Testis (tissue), 3 donors: ENCODE data around the gene VPS16. TPM values are rescaled to one million over a fixed set of nuclear protein-coding genes. Genes with fewer than 3 reads are reported as not detected.

Experiments
- DNase-seq: peaks from one replicate; pipeline ENCODE4 v3.0.0-alpha.2; 2019
- H3K27ac ChIP-seq, 2 donors: fragments of 200-600 bp; sonication (generic); one replicate each; pipeline ENCODE4 v1.5.1; 2019
- H3K27me3 ChIP-seq: fragments of 200-600 bp; sonication (generic); one replicate; pipeline ENCODE4 v1.5.1; 2019
- H3K36me3 ChIP-seq: fragments of 200-600 bp; sonication (generic); one replicate; pipeline ENCODE4 v1.5.1; 2017; ENCODE audit warnings: low read depth; ENCODE audit errors: missing control alignments
- H3K4me1 ChIP-seq: fragments of 200-600 bp; sonication (generic); one replicate; pipeline ENCODE4 v1.5.1; 2019
- H3K4me3 ChIP-seq, 2 donors: fragments of 200-600 bp; sonication (generic); one replicate each; pipeline ENCODE4 v1.5.1; 2017 to 2019
- H3K9me3 ChIP-seq: fragments of 200-600 bp; sonication (generic); one replicate; pipeline ENCODE4 v1.5.1; 2017
- POLR2A ChIP-seq: fragments of 450-650 bp; IDR thresholded peaks from one replicate; pipeline ENCODE4 v1.6.1; 2017; ENCODE audit warnings: antibody characterized with exemption, mild to moderate bottlenecking, moderate library complexity
- WGBS, 2 donors: methylation state at CpG; one replicate each; pipeline ENCODE4 v1.1.5; 2018; 5-methylcytosine and 5-hydroxymethylcytosine counted together
- intact Hi-C: fragments of 100-400 bp; cut with DNase I; formaldehyde crosslinking; loops from one replicate; pipeline ENCODE4 v1.15.1; 2023; ENCODE audit warnings: low total_unique reads
- polyA plus RNA-seq: library from polyadenylated mRNA; stranded (reverse); fragments of 350-450 nt; fragmentation: Illumina TruSeq; extraction: RNeasy Lipid Tissue Mini Kit (QIAGEN cat#74804); gene quantifications from one replicate; pipeline ENCODE4 v1.2.3, GENCODE V29; 2014; ENCODE audit warnings: low read depth, low replicate concordance; ENCODE audit not compliant: insufficient read depth
- total RNA-seq, 2 donors: library from RNA; depleted of rRNA; stranded (reverse); fragments of >200 nt; gene quantifications; one replicate each; pipeline ENCODE4 v1.2.3, GENCODE V29; 2016
- TF ChIP-seq, protein P1 (sequence below), 3 experiments: fragments of 450-650 bp in 2 of 3; fragments of 200-600 bp in 1 of 3; sonication (generic) in 1 of 3; IDR thresholded peaks; one replicate each; pipeline ENCODE4 v1.5.1; 2016 to 2019; ENCODE audit warnings: antibody characterized with exemption in 3 of 3, mild to moderate bottlenecking in 2 of 3, moderate library complexity in 1 of 3

VPS16 gene
- total and polyA plus RNA-seq, 3 donors from 2014 or later = 24.3 to 31.4 (median 27.3) TPM

- H3K36me3 ChIP-seq = no peaks in the 10 kb centered on the region
- no peak overlapping the region for H3K27ac ChIP-seq
- TF ChIP-seq, protein P1, sequence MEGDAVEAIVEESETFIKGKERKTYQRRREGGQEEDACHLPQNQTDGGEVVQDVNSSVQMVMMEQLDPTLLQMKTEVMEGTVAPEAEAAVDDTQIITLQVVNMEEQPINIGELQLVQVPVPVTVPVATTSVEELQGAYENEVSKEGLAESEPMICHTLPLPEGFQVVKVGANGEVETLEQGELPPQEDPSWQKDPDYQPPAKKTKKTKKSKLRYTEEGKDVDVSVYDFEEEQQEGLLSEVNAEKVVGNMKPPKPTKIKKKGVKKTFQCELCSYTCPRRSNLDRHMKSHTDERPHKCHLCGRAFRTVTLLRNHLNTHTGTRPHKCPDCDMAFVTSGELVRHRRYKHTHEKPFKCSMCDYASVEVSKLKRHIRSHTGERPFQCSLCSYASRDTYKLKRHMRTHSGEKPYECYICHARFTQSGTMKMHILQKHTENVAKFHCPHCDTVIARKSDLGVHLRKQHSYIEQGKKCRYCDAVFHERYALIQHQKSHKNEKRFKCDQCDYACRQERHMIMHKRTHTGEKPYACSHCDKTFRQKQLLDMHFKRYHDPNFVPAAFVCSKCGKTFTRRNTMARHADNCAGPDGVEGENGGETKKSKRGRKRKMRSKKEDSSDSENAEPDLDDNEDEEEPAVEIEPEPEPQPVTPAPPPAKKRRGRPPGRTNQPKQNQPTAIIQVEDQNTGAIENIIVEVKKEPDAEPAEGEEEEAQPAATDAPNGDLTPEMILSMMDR (IDR thresholded peaks at IDR 0.05) = no peak
- no peak for TF ChIP-seq POLR2A
- H3K4me1 ChIP-seq = peaks cover 25% of the 10 kb centered on the region
- H3K4me3 ChIP-seq = peak overlapping the region in 1 of 2 donors; percentile 93
- DNase-seq = no peak
- intact Hi-C loops = no loop called here
- no peaks in the 10 kb centered on the region for H3K9me3 ChIP-seq
- no peaks in the 10 kb centered on the region for H3K27me3 ChIP-seq
- 10 to 18% methylated on average over 7 of the region's 7 CpGs for WGBS, 2 donors
These were observed 33.9 kb downstream of the VPS16 start for GRCh38 chr20:2874456-2874855.

DNA sequence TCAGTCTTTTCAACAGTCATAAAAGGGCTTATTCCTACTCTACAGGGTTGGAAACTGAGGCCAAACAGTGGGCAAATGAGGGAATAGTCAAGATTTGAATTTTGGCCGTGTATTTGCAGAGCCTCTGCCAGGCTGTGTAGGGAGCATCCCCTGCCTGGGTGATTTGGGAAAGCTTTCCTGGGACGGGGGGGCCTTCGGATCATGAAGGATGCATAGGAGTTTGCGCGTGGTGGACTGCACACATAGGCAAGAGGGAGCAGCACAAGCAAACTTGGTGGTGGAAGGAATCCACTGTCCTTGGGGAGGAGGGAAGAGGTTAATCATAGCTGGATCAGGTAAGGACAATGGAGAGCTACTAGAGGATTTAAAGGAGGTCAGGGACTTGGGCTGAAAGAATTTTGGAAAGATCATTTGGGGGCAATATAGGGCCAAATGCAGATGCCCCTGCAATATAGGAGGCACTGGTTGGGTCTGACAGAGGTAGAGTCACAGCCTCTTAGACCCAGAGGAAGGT is 35.2 kb downstream of the VPS16 start:
- no peak for DNase-seq
- intact Hi-C loops = no loop called here
- Histone ChIP-seq H3K4me1 (peaks cover 21% of the 10 kb centered on the region), H3K36me3 (no peaks in the 10 kb centered on the region), H3K27me3 (no peaks in the 10 kb centered on the region), H3K4me3 (no peak overlapping the region), H3K27ac (no peak overlapping the region), H3K9me3 (no peaks in the 10 kb centered on the region)
- 65 to 77% methylated on average over 5 of the region's 5 CpGs for WGBS, 2 donors
- TF ChIP-seq, protein P1 (IDR thresholded peaks at IDR 0.05) = no peak
- TF ChIP-seq POLR2A = no peak

DNA sequence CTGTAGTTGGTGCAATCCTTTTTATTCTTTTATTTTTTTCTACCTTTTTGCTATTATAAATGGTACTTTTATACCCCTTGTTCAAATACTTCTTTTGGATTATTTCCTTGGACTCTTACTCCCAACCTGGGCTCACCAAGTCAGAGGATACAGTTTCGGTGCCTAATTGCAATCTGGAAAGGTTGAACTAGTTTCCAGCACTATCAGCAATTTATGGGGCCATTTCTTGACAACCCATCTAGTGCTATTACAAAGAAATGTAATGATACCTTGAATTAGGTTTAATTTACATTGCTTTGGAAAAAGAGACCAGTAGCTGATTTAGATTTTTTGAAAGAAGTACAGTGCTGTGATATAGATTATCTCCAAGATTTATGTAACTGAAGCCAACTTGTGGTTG is 38.0 kb downstream of the VPS16 start:
- Histone ChIP-seq H3K9me3 (no peaks in the 10 kb centered on the region), H3K36me3 (no peaks in the 10 kb centered on the region), H3K4me3 (no peak overlapping the region), H3K27ac (no peak overlapping the region), H3K27me3 (no peaks in the 10 kb centered on the region), H3K4me1 (peaks cover 10% of the 10 kb centered on the region)
- intact Hi-C loops = no loop called here
- DNase-seq = no peak
- 97 to 100% methylated on average over 1 of the region's 1 CpG for WGBS, 2 donors
- no peak for TF ChIP-seq POLR2A
- TF ChIP-seq, protein P1 (IDR thresholded peaks at IDR 0.05) = no peak

- no peak overlapping the region for H3K27ac ChIP-seq
- peaks cover 10% of the 10 kb centered on the region for H3K4me1 ChIP-seq
- WGBS, 2 donors = 59 to 68% methylated on average over 3 of the region's 3 CpGs
- H3K36me3 ChIP-seq = no peaks in the 10 kb centered on the region
- no peaks in the 10 kb centered on the region for H3K9me3 ChIP-seq
- no peaks in the 10 kb centered on the region for H3K27me3 ChIP-seq
- TF ChIP-seq, protein P1 (IDR thresholded peaks at IDR 0.05) = no peak
- intact Hi-C loops = no loop called here
- DNase-seq = no peak
- H3K4me3 ChIP-seq = no peak overlapping the region
These were observed 38.6 kb downstream of the VPS16 start for GRCh38 chr20:2879146-2879545.

GRCh38 chr20:2880650-2881049 is 40.1 kb downstream of the VPS16 start:
- no peak overlapping the region for H3K27ac ChIP-seq
- H3K27me3 ChIP-seq = no peaks in the 10 kb centered on the region
- no peak overlapping the region for H3K4me3 ChIP-seq
- no peak for TF ChIP-seq POLR2A
- TF ChIP-seq, protein P1 (IDR thresholded peaks at IDR 0.05) = no peak
- intact Hi-C loops = no loop called here
- no peaks in the 10 kb centered on the region for H3K4me1 ChIP-seq
- DNase-seq = no peak
- 84 to 86% methylated on average over 7 of the region's 7 CpGs for WGBS, 2 donors
- no peaks in the 10 kb centered on the region for H3K9me3 ChIP-seq
- no peaks in the 10 kb centered on the region for H3K36me3 ChIP-seq
